Keratinocyte (primary cell): ENCODE data around the gene HYAL3. TPM values are rescaled to one million over a fixed set of nuclear protein-coding genes. Genes with fewer than 3 reads are reported as not detected.

Experiments
- DNase-seq: peaks from one replicate; pipeline ENCODE4 v3.0.0-alpha.2; 2011; ENCODE audit warnings: low read depth, missing footprints, low spot score
- FAIRE-seq: peaks from 2 replicates; lab custom pipeline; 2011; peaks lifted over from hg19 to GRCh38; lab: Jason Lieb, UNC
- H2AFZ ChIP-seq: 2 replicates; pipeline ENCODE4 v1.6.0; 2012; ENCODE audit warnings: low read length, control low read depth, inconsistent platforms; ENCODE audit not compliant: control insufficient read depth
- H3K27ac ChIP-seq: 2 replicates; pipeline ENCODE4 v1.5.1; 2011; ENCODE audit warnings: low read length; ENCODE audit not compliant: control insufficient read depth, insufficient read depth
- H3K27me3 ChIP-seq: 3 replicates; pipeline ENCODE4 v1.6.0; 2011; ENCODE audit warnings: low read length; ENCODE audit not compliant: control insufficient read depth, insufficient read depth; ENCODE audit errors: extremely low read depth
- H3K36me3 ChIP-seq, 2 experiments: 2 replicates in 1 of 2; 3 replicates in 1 of 2; pipeline ENCODE4 v1.5.1; 2011; ENCODE audit warnings: low read length in 2 of 2, mild to moderate bottlenecking in 1 of 2; ENCODE audit not compliant: control insufficient read depth in 2 of 2, insufficient read depth in 2 of 2; ENCODE audit errors: extremely low read depth in 1 of 2
- H3K4me1 ChIP-seq: 3 replicates; pipeline ENCODE4 v1.5.1; 2011; ENCODE audit warnings: low read length; ENCODE audit not compliant: control insufficient read depth, insufficient read depth; ENCODE audit errors: extremely low read depth
- H3K4me2 ChIP-seq: 3 replicates; pipeline ENCODE4 v1.6.0; 2011; ENCODE audit warnings: low read depth, low read length; ENCODE audit not compliant: control insufficient read depth, insufficient read depth; ENCODE audit errors: extremely low read depth
- H3K4me3 ChIP-seq, 3 experiments: fragments of 200-600 bp in 1 of 3; sonication (generic) in 1 of 3; 2 replicates in 2 of 3; 3 replicates in 1 of 3; pipeline ENCODE4 v1.5.1; 2011 to 2016; ENCODE audit warnings: low read length in 3 of 3, mild to moderate bottlenecking in 3 of 3, control low read depth in 2 of 3, inconsistent platforms in 1 of 3, low read depth in 1 of 3, mixed read lengths in 1 of 3, mixed run types in 1 of 3, moderate library complexity in 1 of 3; ENCODE audit not compliant: control insufficient read depth in 2 of 3, insufficient read depth in 2 of 3; ENCODE audit errors: extremely low read depth in 1 of 3
- H3K79me2 ChIP-seq: 2 replicates; pipeline ENCODE4 v1.6.0; 2012; ENCODE audit warnings: low read length; ENCODE audit not compliant: control insufficient read depth, insufficient read depth
- H3K9ac ChIP-seq: 3 replicates; pipeline ENCODE4 v1.6.0; 2011; ENCODE audit warnings: low read length; ENCODE audit not compliant: control insufficient read depth, insufficient read depth; ENCODE audit errors: extremely low read depth
- H3K9me1 ChIP-seq: 3 replicates; pipeline ENCODE4 v1.6.0; 2011; ENCODE audit warnings: low read length; ENCODE audit not compliant: control insufficient read depth, insufficient read depth; ENCODE audit errors: extremely low read depth
- H3K9me3 ChIP-seq: 2 replicates; pipeline ENCODE4 v1.5.1; 2012; ENCODE audit warnings: low read depth, low read length; ENCODE audit not compliant: control insufficient read depth
- H4K20me1 ChIP-seq: 3 replicates; pipeline ENCODE4 v1.6.0; 2011; ENCODE audit warnings: low read length; ENCODE audit not compliant: control insufficient read depth, insufficient read depth; ENCODE audit errors: extremely low read depth
- EZH2 ChIP-seq: IDR thresholded peaks from one replicate; pipeline ENCODE4 v1.6.1; 2012; ENCODE audit warnings: inconsistent platforms, mild to moderate bottlenecking, low read length, moderate library complexity
- dilution Hi-C: fragments of 300-500 bp; cut with MboI; formaldehyde crosslinking; loops from one replicate; pipeline ENCODE4 v1.7.0; 2020; ENCODE audit warnings: low sequenced_read_pairs; ENCODE audit not compliant: extremely low pct_ligation_motif_present
- polyA plus RNA-seq, 5 experiments: library from polyadenylated mRNA; depleted of rRNA in 3 of 5; stranded (reverse) in 3 of 5; stranded (forward) in 1 of 5; unstranded in 1 of 5; fragments of >200 nt; gene quantifications; 1 replicate in 1 of 5; 2 replicates in 3 of 5; 3 replicates in 1 of 5; pipeline versions ENCODE4 v1.2.1 to v1.2.3, GENCODE V29; 2011 to 2012; ENCODE audit warnings: missing spikeins in 2 of 5, low read depth in 1 of 5, low replicate concordance in 1 of 5
- TF ChIP-seq, protein P1 (sequence below), 3 experiments: IDR thresholded peaks in 1 of 3; conservative IDR thresholded peaks in 1 of 3; optimal IDR thresholded peaks in 1 of 3; 2 replicates in 2 of 3; 3 replicates in 1 of 3; pipeline versions ENCODE3 to v1.5.1; 2011; ENCODE audit warnings: low read length in 3 of 3, mild to moderate bottlenecking in 3 of 3, moderate library complexity in 2 of 3, control low read depth in 1 of 3, inconsistent platforms in 1 of 3; ENCODE audit not compliant: insufficient read depth in 2 of 3; ENCODE audit errors: extremely low read depth in 1 of 3

Gene HYAL3
- polyA plus RNA-seq, 1 donor (not counting 4 experiments of a cell fraction or from before 2014, with no cell fraction given) = 6.6 TPM

DNA sequence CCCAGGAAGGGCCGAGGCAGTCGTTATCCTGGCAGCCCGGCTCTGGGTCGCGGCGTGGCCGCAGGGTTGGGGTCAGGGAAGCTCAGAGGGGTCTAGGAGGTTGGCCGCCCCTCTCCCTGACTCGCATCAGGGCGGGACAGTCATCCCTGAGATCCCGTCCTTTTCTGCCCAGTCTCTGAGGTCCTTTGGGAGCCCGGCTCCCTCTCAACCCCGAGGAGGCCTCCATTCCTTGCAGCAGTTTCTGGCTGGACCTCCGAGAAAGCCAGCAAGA lies 22.8 kb upstream of the HYAL3 start:
- H3K4me2 ChIP-seq = peak overlapping the region; percentile 99
- H3K36me3 ChIP-seq = peaks cover 22 to 36% of the 10 kb centered on the region in 2 experiments
- TF ChIP-seq EZH2 = no peak
- TF ChIP-seq, protein P1, sequence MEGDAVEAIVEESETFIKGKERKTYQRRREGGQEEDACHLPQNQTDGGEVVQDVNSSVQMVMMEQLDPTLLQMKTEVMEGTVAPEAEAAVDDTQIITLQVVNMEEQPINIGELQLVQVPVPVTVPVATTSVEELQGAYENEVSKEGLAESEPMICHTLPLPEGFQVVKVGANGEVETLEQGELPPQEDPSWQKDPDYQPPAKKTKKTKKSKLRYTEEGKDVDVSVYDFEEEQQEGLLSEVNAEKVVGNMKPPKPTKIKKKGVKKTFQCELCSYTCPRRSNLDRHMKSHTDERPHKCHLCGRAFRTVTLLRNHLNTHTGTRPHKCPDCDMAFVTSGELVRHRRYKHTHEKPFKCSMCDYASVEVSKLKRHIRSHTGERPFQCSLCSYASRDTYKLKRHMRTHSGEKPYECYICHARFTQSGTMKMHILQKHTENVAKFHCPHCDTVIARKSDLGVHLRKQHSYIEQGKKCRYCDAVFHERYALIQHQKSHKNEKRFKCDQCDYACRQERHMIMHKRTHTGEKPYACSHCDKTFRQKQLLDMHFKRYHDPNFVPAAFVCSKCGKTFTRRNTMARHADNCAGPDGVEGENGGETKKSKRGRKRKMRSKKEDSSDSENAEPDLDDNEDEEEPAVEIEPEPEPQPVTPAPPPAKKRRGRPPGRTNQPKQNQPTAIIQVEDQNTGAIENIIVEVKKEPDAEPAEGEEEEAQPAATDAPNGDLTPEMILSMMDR (optimal IDR thresholded peaks at IDR 0.05 in 1 of 3, IDR thresholded peaks at IDR 0.05 in 1 of 3, conservative IDR thresholded peaks at IDR 0.05 in 1 of 3; ENCODE audit: extremely low read depth in 1 of 3, insufficient read depth in 2 of 3, low read length in 3 of 3) = no peak
- peaks cover 38% of the 10 kb centered on the region for H3K4me1 ChIP-seq
- no peak overlapping the region for H3K9ac ChIP-seq
- DNase-seq (no peak), FAIRE-seq (no peak)
- no peaks in the 10 kb centered on the region for H3K27me3 ChIP-seq
- no peaks in the 10 kb centered on the region for H4K20me1 ChIP-seq
- no peak overlapping the region for H3K27ac ChIP-seq
- H2AFZ ChIP-seq = no peak overlapping the region
- dilution Hi-C loops = no loop called here
- H3K9me1 ChIP-seq = peaks cover 3% of the 10 kb centered on the region
- no peaks in the 10 kb centered on the region for H3K9me3 ChIP-seq
- peaks cover 43% of the 10 kb centered on the region for H3K79me2 ChIP-seq
- no peak overlapping the region for H3K4me3 ChIP-seq

DNA sequence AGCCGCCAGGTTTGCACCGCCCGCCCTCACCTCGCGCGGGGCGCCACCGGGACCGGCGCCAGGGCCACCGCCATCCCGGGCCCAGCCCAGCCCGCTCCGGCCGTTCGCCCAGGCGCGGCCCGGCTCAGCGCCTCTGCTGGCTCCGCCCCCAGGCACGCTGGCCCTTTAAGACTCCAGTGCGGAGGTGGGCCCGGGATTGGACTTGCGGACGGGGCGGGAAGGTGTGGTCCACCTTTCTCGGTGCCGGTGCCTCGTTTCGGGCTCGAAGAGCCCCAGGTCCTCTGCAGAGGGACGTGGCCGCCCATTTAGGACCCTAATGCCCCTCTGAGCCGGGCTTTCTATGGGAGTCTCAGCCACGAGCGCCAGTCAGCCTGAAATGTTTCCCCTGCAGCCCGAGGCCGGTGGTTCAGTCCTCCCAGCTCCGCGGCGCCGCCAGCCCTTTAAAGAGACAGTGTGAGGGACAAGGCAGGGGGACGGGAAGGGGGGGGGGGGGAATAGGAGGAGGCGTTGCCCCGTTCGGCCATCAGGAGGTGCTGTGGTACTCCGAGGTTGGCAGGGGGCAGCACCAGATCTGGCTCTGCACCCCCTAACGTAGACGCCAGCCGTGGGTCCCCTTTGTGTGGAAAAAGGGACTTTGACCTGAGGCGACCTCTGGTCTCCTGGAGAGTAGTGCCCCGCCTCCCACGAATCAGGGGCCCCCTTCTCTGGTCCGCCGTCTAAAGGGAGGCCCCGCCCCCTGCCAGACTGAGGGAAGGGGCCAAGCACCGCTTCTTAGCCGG lies 22.3 kb upstream of the HYAL3 start:
- dilution Hi-C loops = no loop called here

More for the DNA sequence above, 22.3 kb upstream of the HYAL3 start:
- TF ChIP-seq, protein P1 (optimal IDR thresholded peaks at IDR 0.05 in 1 of 3, IDR thresholded peaks at IDR 0.05 in 1 of 3, conservative IDR thresholded peaks at IDR 0.05 in 1 of 3; ENCODE audit: extremely low read depth in 1 of 3, insufficient read depth in 2 of 3, low read length in 3 of 3) = peak in 1 of 3 experiments; percentile 38
- no peak for TF ChIP-seq EZH2
- Histone ChIP-seq H3K4me1 (peaks cover 39% of the 10 kb centered on the region), H3K9ac (peak overlapping the region; percentile 98), H3K27ac (peak overlapping the region; percentile 99), H3K36me3 (peaks cover 22 to 36% of the 10 kb centered on the region in 2 experiments), H3K4me3 (peak overlapping the region; percentile 52 to 89 (median 84)), H2AFZ (peak overlapping the region; percentile 96), H3K9me3 (no peaks in the 10 kb centered on the region), H3K79me2 (peaks cover 37% of the 10 kb centered on the region), H3K27me3 (no peaks in the 10 kb centered on the region), H4K20me1 (no peaks in the 10 kb centered on the region), H3K4me2 (peak overlapping the region; percentile 99), H3K9me1 (peaks cover 3% of the 10 kb centered on the region)
- FAIRE-seq (peak; percentile 49), DNase-seq (no peak)
